HT-29 (cell line): ENCODE data around the gene TSPY3. TPM values are rescaled to one million over a fixed set of nuclear protein-coding genes. Genes with fewer than 3 reads are reported as not detected.
"Not testable (repeated sequence)": the region's sequence is repeated elsewhere in the genome, so short reads cannot be mapped to it uniquely, and the experiment has no call there.

ENCODE experiments used
- DNase-seq: peaks from one replicate; pipeline ENCODE4 v3.0.0-alpha.2; 2015; ENCODE audit warnings: low spot score
- total RNA-seq: library from RNA; depleted of rRNA; stranded (reverse); fragments of >200 nt; shearing (Covaris generic); gene quantifications from 2 replicates; pipeline ENCODE4 v1.2.3, GENCODE V29; 2014; rRNA removed

TSPY3 gene, protein sequence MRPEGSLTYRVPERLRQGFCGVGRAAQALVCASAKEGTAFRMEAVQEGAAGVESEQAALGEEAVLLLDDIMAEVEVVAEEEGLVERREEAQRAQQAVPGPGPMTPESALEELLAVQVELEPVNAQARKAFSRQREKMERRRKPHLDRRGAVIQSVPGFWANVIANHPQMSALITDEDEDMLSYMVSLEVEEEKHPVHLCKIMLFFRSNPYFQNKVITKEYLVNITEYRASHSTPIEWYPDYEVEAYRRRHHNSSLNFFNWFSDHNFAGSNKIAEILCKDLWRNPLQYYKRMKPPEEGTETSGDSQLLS
- not detected in 2 replicates for total RNA-seq

DNA sequence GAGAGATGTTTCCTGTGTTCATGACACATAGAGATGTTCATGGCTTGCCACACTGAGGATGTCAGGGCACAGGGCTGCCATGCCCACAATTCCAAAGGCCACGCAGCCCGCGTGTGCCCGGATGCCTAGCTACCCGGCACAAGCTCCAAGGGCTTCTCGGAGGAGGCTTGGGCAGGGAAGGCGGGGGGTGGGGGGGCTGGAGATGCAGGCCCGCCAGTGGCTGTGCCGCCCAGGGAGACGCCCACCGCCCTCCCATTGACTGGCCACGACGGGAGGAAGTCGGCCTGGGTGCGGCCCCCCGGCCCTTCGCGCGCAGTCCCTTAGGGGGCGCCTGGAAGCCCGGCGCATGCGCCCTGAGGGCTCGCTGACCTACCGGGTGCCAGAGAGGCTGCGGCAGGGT, at the start of gene TSPY3:
Gene TSPY3, plus strand, starts transcription at position 301 of the 400 bp plus-strand sequence. Its CDS starts 46 bp downstream, at position 347.
- DNase-seq = not testable (repeated sequence)

DNA sequence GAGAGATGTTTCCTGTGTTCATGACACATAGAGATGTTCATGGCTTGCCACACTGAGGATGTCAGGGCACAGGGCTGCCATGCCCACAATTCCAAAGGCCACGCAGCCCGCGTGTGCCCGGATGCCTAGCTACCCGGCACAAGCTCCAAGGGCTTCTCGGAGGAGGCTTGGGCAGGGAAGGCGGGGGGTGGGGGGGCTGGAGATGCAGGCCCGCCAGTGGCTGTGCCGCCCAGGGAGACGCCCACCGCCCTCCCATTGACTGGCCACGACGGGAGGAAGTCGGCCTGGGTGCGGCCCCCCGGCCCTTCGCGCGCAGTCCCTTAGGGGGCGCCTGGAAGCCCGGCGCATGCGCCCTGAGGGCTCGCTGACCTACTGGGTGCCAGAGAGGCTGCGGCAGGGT, 40.7 kb upstream of the TSPY3 start, which contains the start of gene TSPY8:
Gene TSPY8, plus strand, starts transcription at position 301 of the 400 bp plus-strand sequence. Its CDS starts 46 bp downstream, at position 347.
- DNase-seq = not testable (repeated sequence)

DNA sequence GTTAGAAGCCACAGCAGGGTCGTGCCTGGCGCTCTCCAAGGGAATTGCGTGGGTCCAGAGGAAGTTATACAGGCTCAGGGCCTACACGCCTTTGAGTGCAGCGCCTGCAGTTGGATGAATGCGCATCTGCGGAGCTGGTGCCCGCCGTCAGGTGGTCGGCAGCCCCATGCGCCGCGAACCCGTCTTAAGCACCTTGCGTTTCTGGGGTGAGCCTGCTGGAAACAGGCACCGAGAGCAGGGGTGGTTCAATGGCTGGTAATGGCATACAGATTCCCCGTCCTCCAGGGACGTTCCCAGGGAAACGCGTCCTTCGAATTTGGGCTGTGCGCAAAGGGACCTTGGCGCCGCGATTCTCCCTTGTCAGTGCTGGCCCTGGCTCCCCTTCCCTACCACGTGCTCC, 1.7 kb upstream of the TSPY3 start:
- not testable (repeated sequence) for DNase-seq

Other genes starting within 250 kb of the TSPY3 start
- gene TSPY4, start 61.0 kb upstream of the TSPY3 start, total RNA-seq = not detected in 2 replicates
- gene TSPY8, start 40.6 kb upstream of the TSPY3 start, total RNA-seq = not detected in 2 replicates
- gene TSPY1, start 68.5 kb downstream of the TSPY3 start, total RNA-seq = not detected in 2 replicates
- gene TSPY9, start 88.8 kb downstream of the TSPY3 start, total RNA-seq = not detected in 2 replicates
- gene TSPY10, start 129.5 kb downstream of the TSPY3 start, total RNA-seq = not detected in 2 replicates